Left ventricle myocardium inferior (tissue), 1 donor: ENCODE results near the gene TRIO. TPM values are rescaled to one million over a fixed set of nuclear protein-coding genes. Genes with fewer than 3 reads are reported as not detected.

Experiments used
- DNase-seq: peaks from one replicate; pipeline ENCODE4 v3.0.0-alpha.2; 2020
- H3K27ac ChIP-seq: fragments of 200-600 bp; replicated peaks from 2 replicates; pipeline ENCODE4 v1.8.0; 2021
- H3K27me3 ChIP-seq: fragments of 200-600 bp; 2 replicates; pipeline ENCODE4 v1.8.0; 2021; ENCODE audit warnings: low read depth
- H3K36me3 ChIP-seq: fragments of 200-600 bp; 2 replicates; pipeline ENCODE4 v1.8.0; 2021
- H3K4me1 ChIP-seq: fragments of 200-600 bp; 2 replicates; pipeline ENCODE4 v1.8.0; 2021
- H3K4me3 ChIP-seq: fragments of 200-600 bp; 2 replicates; pipeline ENCODE4 v1.8.0; 2021; ENCODE audit warnings: mild to moderate bottlenecking, moderate library complexity
- H3K9me3 ChIP-seq: fragments of 200-600 bp; replicated peaks from 2 replicates; pipeline ENCODE4 v1.8.0; 2021
- intact Hi-C: fragments of 100-400 bp; cut with micrococcal nuclease; formaldehyde crosslinking; loops from one replicate; pipeline ENCODE4 v1.11.0; 2022
- total RNA-seq: library from RNA; stranded (reverse); fragmentation: NEBNext Ultra II Directional; extraction: Animal tissue kit (Norgen Biotek cat#: 25700); gene quantifications from one replicate; pipeline ENCODE4 v1.2.1, GENCODE V29; 2021
- TF ChIP-seq, protein P1 (sequence below): fragments of 200-600 bp; IDR thresholded peaks from 2 replicates; pipeline ENCODE4 v1.8.0; 2021; ENCODE audit warnings: antibody characterized with exemption, mild to moderate bottlenecking, borderline replicate concordance
- donor health status: DM: no; HTN: yes; CAD: no; lungs with severe emphysema.

Gene TRIO
- total RNA-seq, 1 donor from 2014 or later = 52.8 TPM

DNA sequence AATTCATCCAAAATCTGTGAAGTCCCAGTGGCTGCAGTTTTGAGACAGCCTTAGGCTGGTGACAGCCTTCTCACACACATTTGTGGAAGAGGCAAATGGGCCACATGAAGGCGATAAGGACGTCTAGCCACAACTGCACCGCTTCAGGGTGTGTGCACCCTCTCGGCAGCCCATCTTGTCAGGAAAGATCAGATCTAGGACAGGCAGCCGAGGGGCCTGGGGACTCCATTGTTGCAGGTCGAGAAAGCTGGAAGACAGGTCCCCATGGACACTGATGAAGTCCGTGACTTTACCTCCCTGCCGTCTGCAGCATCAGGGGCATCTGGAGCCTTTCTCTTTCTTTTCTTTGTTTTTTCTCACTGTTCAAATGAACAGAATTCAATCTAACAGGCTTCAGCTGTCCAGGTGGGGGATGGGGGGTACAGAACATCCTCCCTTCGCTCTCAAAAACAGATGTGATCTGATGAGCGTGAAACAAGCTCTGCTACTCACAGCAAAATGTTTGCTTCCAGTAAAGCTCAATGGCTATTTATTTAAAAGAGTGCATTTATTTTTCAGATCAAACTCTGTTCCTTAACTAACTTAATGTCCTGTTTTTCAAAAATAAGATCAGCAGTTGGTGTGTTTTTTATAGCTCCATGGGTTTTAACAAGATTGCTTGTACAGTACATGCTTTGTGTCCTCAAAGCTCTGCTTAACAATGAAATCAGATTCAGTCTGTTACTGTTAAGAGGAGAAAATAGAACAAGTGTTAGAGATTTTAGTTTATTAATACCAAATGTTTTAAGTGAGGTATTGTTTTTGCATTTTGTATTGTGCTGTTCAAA is 326.6 kb downstream of the TRIO start:
- DNase-seq = no peak
- H3K4me1 ChIP-seq = no peaks in the 10 kb centered on the region
- no peak overlapping the region for H3K4me3 ChIP-seq
- TF ChIP-seq, protein P1, sequence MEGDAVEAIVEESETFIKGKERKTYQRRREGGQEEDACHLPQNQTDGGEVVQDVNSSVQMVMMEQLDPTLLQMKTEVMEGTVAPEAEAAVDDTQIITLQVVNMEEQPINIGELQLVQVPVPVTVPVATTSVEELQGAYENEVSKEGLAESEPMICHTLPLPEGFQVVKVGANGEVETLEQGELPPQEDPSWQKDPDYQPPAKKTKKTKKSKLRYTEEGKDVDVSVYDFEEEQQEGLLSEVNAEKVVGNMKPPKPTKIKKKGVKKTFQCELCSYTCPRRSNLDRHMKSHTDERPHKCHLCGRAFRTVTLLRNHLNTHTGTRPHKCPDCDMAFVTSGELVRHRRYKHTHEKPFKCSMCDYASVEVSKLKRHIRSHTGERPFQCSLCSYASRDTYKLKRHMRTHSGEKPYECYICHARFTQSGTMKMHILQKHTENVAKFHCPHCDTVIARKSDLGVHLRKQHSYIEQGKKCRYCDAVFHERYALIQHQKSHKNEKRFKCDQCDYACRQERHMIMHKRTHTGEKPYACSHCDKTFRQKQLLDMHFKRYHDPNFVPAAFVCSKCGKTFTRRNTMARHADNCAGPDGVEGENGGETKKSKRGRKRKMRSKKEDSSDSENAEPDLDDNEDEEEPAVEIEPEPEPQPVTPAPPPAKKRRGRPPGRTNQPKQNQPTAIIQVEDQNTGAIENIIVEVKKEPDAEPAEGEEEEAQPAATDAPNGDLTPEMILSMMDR = no peak
- H3K36me3 ChIP-seq = peaks cover 79% of the 10 kb centered on the region
- H3K9me3 ChIP-seq = no peaks in the 10 kb centered on the region
- H3K27ac ChIP-seq = no peak overlapping the region
- intact Hi-C loops = no loop called here
- H3K27me3 ChIP-seq = no peaks in the 10 kb centered on the region

DNA sequence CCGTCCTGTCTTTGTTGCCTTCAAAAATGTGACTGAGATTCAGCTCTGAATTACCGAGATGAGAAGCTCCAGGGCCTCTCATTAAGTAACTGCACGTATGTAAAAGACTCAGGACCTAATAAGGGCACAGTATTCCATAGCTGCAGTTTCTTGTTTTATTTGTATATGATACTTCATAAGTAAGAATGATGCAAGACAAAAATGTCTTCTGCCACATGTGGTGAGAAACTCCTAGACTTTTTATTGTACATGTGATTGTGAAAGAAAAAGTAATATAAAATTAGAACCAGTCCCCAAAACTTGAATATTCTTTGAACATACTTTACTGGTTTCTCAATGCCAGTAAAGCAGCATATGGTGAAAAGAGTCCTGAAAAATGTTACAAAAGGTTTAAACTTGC is 328.4 kb downstream of the TRIO start:
- H3K9me3 ChIP-seq = no peaks in the 10 kb centered on the region
- no peak for DNase-seq
- H3K36me3 ChIP-seq = peaks cover 77% of the 10 kb centered on the region
- H3K27ac ChIP-seq = no peak overlapping the region
- TF ChIP-seq, protein P1 = no peak
- H3K27me3 ChIP-seq = no peaks in the 10 kb centered on the region
- intact Hi-C loops = no loop called here
- H3K4me3 ChIP-seq = no peak overlapping the region
- no peaks in the 10 kb centered on the region for H3K4me1 ChIP-seq

DNA sequence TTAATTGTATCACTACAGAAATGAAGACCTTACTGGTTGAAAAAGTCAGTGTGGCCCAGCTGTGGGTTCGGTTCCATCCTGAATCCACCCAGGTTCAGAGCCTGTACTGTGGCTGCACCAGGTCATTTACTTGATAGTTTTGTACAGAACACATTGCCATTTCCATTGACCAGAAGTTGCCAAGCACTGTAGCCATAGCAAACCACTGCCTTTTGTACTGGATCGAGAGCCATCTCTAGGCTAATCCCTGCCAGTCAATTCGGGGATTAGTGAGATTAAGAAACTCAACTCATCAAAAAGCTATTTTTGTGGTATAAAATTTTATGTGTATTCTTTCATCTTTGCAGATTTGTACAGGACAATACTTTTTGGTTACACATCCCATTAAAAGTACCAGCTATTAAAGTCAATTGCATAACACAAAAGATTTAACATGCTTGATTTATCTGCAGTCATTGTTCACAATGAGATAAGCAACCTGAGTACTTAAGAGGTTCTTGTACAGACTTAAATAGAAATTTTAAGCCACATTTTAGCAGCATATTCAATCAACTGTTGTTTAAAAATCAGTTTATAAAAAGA is 329.9 kb downstream of the TRIO start:
- H3K36me3 ChIP-seq = peaks cover 78% of the 10 kb centered on the region
- H3K27ac ChIP-seq = no peak overlapping the region
- no peaks in the 10 kb centered on the region for H3K4me1 ChIP-seq
- H3K4me3 ChIP-seq = no peak overlapping the region
- TF ChIP-seq, protein P1 = no peak
- no peak for DNase-seq
- H3K9me3 ChIP-seq = no peaks in the 10 kb centered on the region
- H3K27me3 ChIP-seq = no peaks in the 10 kb centered on the region
- intact Hi-C loops = no loop called here

DNA sequence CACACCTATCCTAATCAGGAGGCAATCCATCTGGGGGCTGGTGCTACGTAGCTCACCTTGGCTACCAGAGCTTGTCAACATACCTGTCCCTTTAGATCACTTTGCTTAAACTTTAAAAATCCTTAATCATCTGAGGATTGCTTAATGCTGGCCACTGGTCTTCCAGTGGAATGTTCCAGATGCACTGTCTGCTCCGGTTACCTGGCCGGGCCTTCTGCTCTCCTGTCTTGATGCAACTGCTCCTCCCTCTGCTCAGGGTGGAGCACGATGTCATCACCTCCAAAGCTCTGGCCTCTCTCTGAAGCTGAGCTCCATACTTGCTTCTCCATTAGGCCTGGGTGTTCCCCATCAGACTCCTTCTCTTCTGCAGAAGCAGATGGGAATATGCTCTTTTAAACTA is 331.9 kb downstream of the TRIO start:
- no peaks in the 10 kb centered on the region for H3K4me1 ChIP-seq
- intact Hi-C loops = no loop called here
- TF ChIP-seq, protein P1 = no peak
- peaks cover 86% of the 10 kb centered on the region for H3K36me3 ChIP-seq
- H3K27me3 ChIP-seq = no peaks in the 10 kb centered on the region
- H3K4me3 ChIP-seq = no peak overlapping the region
- DNase-seq = no peak
- no peaks in the 10 kb centered on the region for H3K9me3 ChIP-seq
- H3K27ac ChIP-seq = no peak overlapping the region

DNA sequence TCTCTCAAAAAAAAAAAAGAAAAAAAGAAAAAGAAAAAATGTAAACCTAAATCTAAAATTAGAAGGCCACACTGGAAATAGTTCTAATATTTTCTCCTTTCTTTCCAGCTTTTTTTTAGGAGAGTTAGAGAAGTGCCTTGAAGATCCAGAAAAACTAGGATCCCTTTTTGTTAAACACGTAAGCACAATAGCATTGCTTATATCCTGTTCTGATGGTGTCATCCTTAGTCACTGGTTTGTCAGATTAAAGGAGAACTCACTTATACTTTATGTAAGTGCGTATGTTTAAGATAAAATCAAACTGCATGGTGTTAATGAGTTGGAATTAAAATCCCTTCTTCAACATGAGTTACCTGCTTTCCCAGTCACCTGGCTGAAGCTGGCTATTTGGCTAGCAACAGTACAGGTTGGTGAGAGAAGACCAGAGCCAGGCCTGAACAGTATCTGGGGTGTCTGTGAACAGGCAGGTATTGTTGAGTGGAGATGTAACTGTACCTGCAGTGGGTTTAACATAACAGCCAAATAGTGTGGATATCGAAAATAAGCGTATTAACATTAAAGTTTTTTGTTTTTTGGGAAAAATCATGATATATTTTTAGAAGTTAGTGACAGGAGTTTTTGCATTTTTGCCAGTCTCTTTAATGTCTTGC is 333.8 kb downstream of the TRIO start:
- Histone ChIP-seq H3K27ac (no peak overlapping the region), H3K4me3 (no peak overlapping the region), H3K27me3 (no peaks in the 10 kb centered on the region), H3K4me1 (no peaks in the 10 kb centered on the region), H3K9me3 (no peaks in the 10 kb centered on the region), H3K36me3 (peaks cover 96% of the 10 kb centered on the region)
- TF ChIP-seq, protein P1 = no peak
- DNase-seq = no peak
- intact Hi-C loops = no loop called here
